Astrocyte (in vitro differentiated cells and primary cell): Measurements from ENCODE around the gene SDF2. TPM values are rescaled to one million over a fixed set of nuclear protein-coding genes. Genes with fewer than 3 reads are reported as not detected.

Experiments used
- DNase-seq: peaks from one replicate; pipeline ENCODE4 v3.0.0-alpha.2; 2010; ENCODE audit warnings: low read depth
- FAIRE-seq: peaks from 2 replicates; lab custom pipeline; 2011; peaks lifted over from hg19 to GRCh38; lab: Jason Lieb, UNC
- H2AFZ ChIP-seq: 2 replicates; pipeline ENCODE4 v1.6.0; 2012; ENCODE audit warnings: low read depth, low read length, inconsistent platforms
- H3K27ac ChIP-seq: 2 replicates; pipeline ENCODE4 v1.5.1; 2011; ENCODE audit warnings: low read depth, low read length, inconsistent platforms
- H3K27me3 ChIP-seq: 2 replicates; pipeline ENCODE4 v1.6.0; 2011; ENCODE audit warnings: low read length, inconsistent platforms; ENCODE audit not compliant: insufficient read depth
- H3K36me3 ChIP-seq: 2 replicates; pipeline ENCODE4 v1.5.1; 2011; ENCODE audit warnings: low read length, inconsistent platforms; ENCODE audit not compliant: insufficient read depth
- H3K4me1 ChIP-seq: 2 replicates; pipeline ENCODE4 v1.5.1; 2011; ENCODE audit warnings: low read length, inconsistent platforms; ENCODE audit not compliant: insufficient read depth
- H3K4me2 ChIP-seq: 2 replicates; pipeline ENCODE4 v1.6.0; 2012; ENCODE audit warnings: low read length, inconsistent platforms
- H3K4me3 ChIP-seq: 2 replicates; pipeline ENCODE4 v1.5.1; 2011; ENCODE audit warnings: low read depth, mild to moderate bottlenecking, low read length, inconsistent platforms; ENCODE audit not compliant: insufficient read depth
- H3K79me2 ChIP-seq: 2 replicates; pipeline ENCODE4 v1.6.0; 2012; ENCODE audit warnings: mild to moderate bottlenecking, low read length, inconsistent platforms; ENCODE audit not compliant: insufficient read depth
- H3K9ac ChIP-seq: 2 replicates; pipeline ENCODE4 v1.6.0; 2012; ENCODE audit warnings: mild to moderate bottlenecking, low read length, inconsistent platforms
- H3K9me3 ChIP-seq: 2 replicates; pipeline ENCODE4 v1.5.1; 2012; ENCODE audit warnings: low read depth, mild to moderate bottlenecking, low read length, inconsistent platforms; ENCODE audit not compliant: insufficient read depth
- H4K20me1 ChIP-seq: 2 replicates; pipeline ENCODE4 v1.6.0; 2012; ENCODE audit warnings: low read length, inconsistent platforms; ENCODE audit not compliant: insufficient read depth
- H3K27ac Mint-ChIP-seq: one replicate; pipeline ENCODE4 v1.8.0; 2021; ENCODE audit warnings: mild to moderate bottlenecking, mixed read lengths; ENCODE audit not compliant: unreplicated experiment
- H3K27me3 Mint-ChIP-seq: one replicate; pipeline ENCODE4 v1.8.0; 2021; ENCODE audit warnings: low read depth, mixed read lengths; ENCODE audit not compliant: unreplicated experiment
- H3K36me3 Mint-ChIP-seq: one replicate; pipeline ENCODE4 v1.8.0; 2021; ENCODE audit warnings: low read depth, mixed read lengths; ENCODE audit not compliant: unreplicated experiment
- H3K4me1 Mint-ChIP-seq: one replicate; pipeline ENCODE4 v1.8.0; 2021; ENCODE audit warnings: low read depth, mixed read lengths; ENCODE audit not compliant: unreplicated experiment
- H3K4me3 Mint-ChIP-seq: one replicate; pipeline ENCODE4 v1.8.0; 2021; ENCODE audit warnings: mild to moderate bottlenecking, moderate library complexity, mixed read lengths; ENCODE audit not compliant: unreplicated experiment
- H3K9me3 Mint-ChIP-seq: one replicate; pipeline ENCODE4 v1.8.0; 2021; ENCODE audit warnings: mild to moderate bottlenecking, mixed read lengths; ENCODE audit not compliant: unreplicated experiment
- CTCF ChIP-seq: IDR thresholded peaks from 2 replicates; pipeline ENCODE4 v1.5.1; 2011; ENCODE audit warnings: low read depth, mild to moderate bottlenecking, inconsistent platforms, low read length, moderate library complexity; ENCODE audit not compliant: insufficient read depth
- EZH2 ChIP-seq: IDR thresholded peaks from 2 replicates; pipeline ENCODE4 v1.6.1; 2012; ENCODE audit warnings: mild to moderate bottlenecking, low read length, inconsistent platforms; ENCODE audit not compliant: insufficient read depth
- total RNA-seq: library from RNA; stranded (reverse); gene quantifications from 2 replicates; pipeline ENCODE4 v1.2.1, GENCODE V29; 2021

Gene SDF2
- total RNA-seq, 1 donor from 2014 or later = 71.2 TPM

- no peaks in the 10 kb centered on the region for H3K79me2 ChIP-seq
- H3K4me2 ChIP-seq = no peak overlapping the region
- H3K9me3 ChIP-seq = no peaks in the 10 kb centered on the region
- no peak overlapping the region for H3K27ac ChIP-seq
- no peak overlapping the region for H3K9ac ChIP-seq
- peaks cover 32% of the 10 kb centered on the region for H3K36me3 Mint-ChIP-seq
- no peaks in the 10 kb centered on the region for H3K4me1 ChIP-seq
- H3K36me3 ChIP-seq = peaks cover 74% of the 10 kb centered on the region
- H4K20me1 ChIP-seq = peaks cover 9% of the 10 kb centered on the region
- DNase-seq = no peak
- no peaks in the 10 kb centered on the region for H3K4me1 Mint-ChIP-seq
- no peaks in the 10 kb centered on the region for H3K27me3 ChIP-seq
- FAIRE-seq = no peak
- no peak overlapping the region for H3K4me3 ChIP-seq
- TF ChIP-seq CTCF (no peak), EZH2 (no peak)
- H3K4me3 Mint-ChIP-seq = no peak overlapping the region
- no peak overlapping the region for H2AFZ ChIP-seq
- no peaks in the 10 kb centered on the region for H3K27me3 Mint-ChIP-seq
- H3K9me3 Mint-ChIP-seq = no peaks in the 10 kb centered on the region
- no peak overlapping the region for H3K27ac Mint-ChIP-seq
These were observed 20.9 kb upstream of the SDF2 start for GRCh38 chr17:28682655-28683054.

GRCh38 chr17:28675980-28676379 lies 14.3 kb upstream of the SDF2 start:
- no peak overlapping the region for H3K4me3 Mint-ChIP-seq
- Histone ChIP-seq H3K9ac (no peak overlapping the region), H3K27ac (no peak overlapping the region), H4K20me1 (peaks cover 37% of the 10 kb centered on the region), H2AFZ (no peak overlapping the region), H3K4me2 (no peak overlapping the region), H3K36me3 (peaks cover 68% of the 10 kb centered on the region), H3K4me1 (no peaks in the 10 kb centered on the region), H3K9me3 (no peaks in the 10 kb centered on the region), H3K27me3 (no peaks in the 10 kb centered on the region), H3K79me2 (peaks cover 6% of the 10 kb centered on the region), H3K4me3 (no peak overlapping the region)
- TF ChIP-seq EZH2 = no peak
- TF ChIP-seq CTCF = peak; percentile 15
- H3K27me3 Mint-ChIP-seq = no peaks in the 10 kb centered on the region
- H3K9me3 Mint-ChIP-seq = no peaks in the 10 kb centered on the region
- H3K4me1 Mint-ChIP-seq = no peaks in the 10 kb centered on the region
- peaks cover 41% of the 10 kb centered on the region for H3K36me3 Mint-ChIP-seq
- no peak for FAIRE-seq
- no peak for DNase-seq
- H3K27ac Mint-ChIP-seq = no peak overlapping the region

GRCh38 chr17:28675490-28675889 lies 13.8 kb upstream of the SDF2 start:
- no peaks in the 10 kb centered on the region for H3K4me1 Mint-ChIP-seq
- H3K27me3 Mint-ChIP-seq = no peaks in the 10 kb centered on the region
- H2AFZ ChIP-seq = no peak overlapping the region
- H4K20me1 ChIP-seq = peaks cover 42% of the 10 kb centered on the region
- FAIRE-seq (no peak), DNase-seq (no peak)
- H3K27ac ChIP-seq = no peak overlapping the region
- no peak overlapping the region for H3K4me3 Mint-ChIP-seq
- H3K9me3 ChIP-seq = no peaks in the 10 kb centered on the region
- H3K9ac ChIP-seq = no peak overlapping the region
- peaks cover 9% of the 10 kb centered on the region for H3K79me2 ChIP-seq
- H3K4me3 ChIP-seq = no peak overlapping the region
- H3K4me2 ChIP-seq = no peak overlapping the region
- peaks cover 40% of the 10 kb centered on the region for H3K36me3 Mint-ChIP-seq
- H3K4me1 ChIP-seq = no peaks in the 10 kb centered on the region
- no peak for TF ChIP-seq CTCF
- TF ChIP-seq EZH2 = no peak
- H3K9me3 Mint-ChIP-seq = no peaks in the 10 kb centered on the region
- H3K36me3 ChIP-seq = peaks cover 69% of the 10 kb centered on the region
- no peak overlapping the region for H3K27ac Mint-ChIP-seq
- no peaks in the 10 kb centered on the region for H3K27me3 ChIP-seq
